NOMO-1 treated with dmso at 0.1 percent for 144 hours (cell line): Measurements from ENCODE around the gene CAVIN3.

ENCODE experiments used
- DNase-seq: peaks from one replicate; lab custom pipeline; 2025; ENCODE audit not compliant: unreplicated experiment; lab: John Stamatoyannopoulos, UW

The CAVIN3 gene

GRCh38 chr11:6271598-6271997 lies 48.7 kb downstream of the CAVIN3 start:
- DNase-seq, result no peak

- DNase-seq, result no peak
Measured at GRCh38 chr11:6270584-6271246, 49.6 kb downstream of the CAVIN3 start.

- DNase-seq, result no peak
Measured at GRCh38 chr11:6269994-6270393, 50.3 kb downstream of the CAVIN3 start.
